GM10847 (cell line): ENCODE results near the gene PTPRT.

Experiments
- POLR2A ChIP-seq: IDR thresholded peaks from 2 replicates; pipeline ENCODE4 v1.6.1; 2011; ENCODE audit not compliant: insufficient read length; ENCODE audit errors: extremely low read depth

Gene PTPRT

DNA sequence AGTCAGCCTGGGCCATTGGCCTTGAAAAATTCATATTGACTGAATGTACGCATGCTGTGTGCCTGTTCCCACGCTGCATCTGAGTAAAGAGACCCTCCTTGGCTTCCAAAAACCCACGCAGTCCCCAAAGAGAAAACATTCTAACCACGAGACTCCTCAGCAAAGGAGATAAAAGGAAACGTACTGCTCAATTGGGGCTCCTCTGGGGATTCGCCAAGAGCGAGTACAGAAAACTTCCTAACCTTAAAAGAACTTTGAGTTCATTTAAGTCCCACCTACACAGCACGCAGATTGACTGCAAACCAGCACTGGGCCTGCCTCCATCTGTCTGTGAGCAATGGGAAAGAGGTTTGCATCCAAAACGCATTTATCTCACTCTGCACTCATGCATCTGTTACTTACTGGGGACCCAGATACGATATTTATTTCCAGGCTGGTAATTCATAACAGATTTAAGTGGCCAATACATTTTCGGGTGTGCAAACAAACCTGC is 1065.7 kb downstream of the PTPRT start:
- no peak for TF ChIP-seq POLR2A

GRCh38 chr20:42118409-42119125 is 1071.1 kb downstream of the PTPRT start:
- TF ChIP-seq POLR2A = no peak

DNA sequence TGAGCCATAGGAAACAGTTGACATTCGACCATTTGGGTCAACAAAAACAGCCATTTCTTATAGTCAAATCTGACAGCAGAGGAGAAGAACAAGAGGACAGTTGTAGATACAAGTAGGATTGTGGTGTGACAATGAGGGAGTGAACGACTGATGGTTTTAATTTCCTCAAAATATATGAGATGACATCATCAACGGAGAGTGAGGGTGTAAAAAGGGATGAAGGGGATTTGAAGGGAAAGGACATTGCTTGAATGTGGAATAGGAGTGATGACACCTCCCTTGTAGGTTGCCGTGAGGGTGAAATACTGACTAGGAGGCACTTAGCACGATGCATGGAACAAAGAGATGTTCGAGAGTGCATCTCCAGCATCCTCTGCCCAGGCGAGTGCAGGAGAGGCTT is 1071.7 kb downstream of the PTPRT start:
- TF ChIP-seq POLR2A = no peak

GRCh38 chr20:42113236-42113635 is 1076.5 kb downstream of the PTPRT start:
- TF ChIP-seq POLR2A = no peak

DNA sequence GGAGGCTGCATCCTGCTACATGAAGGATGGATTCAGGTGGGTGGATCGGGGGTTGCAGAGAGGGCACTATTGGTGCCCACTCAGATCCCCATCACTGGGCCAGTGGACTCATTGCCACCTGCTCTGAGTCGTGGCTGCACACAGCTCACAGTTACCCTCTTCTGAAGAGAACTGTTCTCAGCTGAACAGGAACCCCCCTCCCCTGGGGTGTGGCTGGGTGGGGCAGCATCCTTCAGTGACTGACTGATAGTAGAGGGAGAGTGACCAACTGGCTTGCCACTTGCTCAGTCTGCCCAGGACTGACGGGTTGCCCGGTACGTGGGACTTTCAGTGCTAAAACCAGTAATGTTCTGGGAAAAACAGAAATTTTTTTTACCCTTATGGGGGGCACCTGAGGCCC is 1077.5 kb downstream of the PTPRT start:
- no peak for TF ChIP-seq POLR2A

GRCh38 chr20:42111349-42111748 is 1078.4 kb downstream of the PTPRT start:
- no peak for TF ChIP-seq POLR2A

DNA sequence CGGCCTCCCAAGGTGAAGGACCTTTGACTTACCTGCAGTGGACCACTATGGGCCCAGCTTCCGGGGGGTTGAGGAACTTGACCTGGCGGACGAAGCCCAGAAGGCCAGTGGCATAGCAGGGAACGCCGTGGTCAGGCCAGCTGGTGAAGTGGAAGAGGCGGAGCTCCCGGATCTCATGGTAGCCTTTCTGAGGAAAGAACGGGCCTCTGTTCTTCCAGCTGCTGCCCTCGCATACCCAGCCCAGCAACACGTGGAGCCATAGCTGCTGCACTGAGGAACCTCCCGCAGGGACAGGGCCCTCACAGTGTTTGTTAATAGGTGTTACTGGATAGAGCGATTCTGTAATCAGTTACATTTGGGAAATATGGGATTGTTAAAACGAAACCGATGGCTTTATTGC is 1079.4 kb downstream of the PTPRT start:
- TF ChIP-seq POLR2A = no peak

DNA sequence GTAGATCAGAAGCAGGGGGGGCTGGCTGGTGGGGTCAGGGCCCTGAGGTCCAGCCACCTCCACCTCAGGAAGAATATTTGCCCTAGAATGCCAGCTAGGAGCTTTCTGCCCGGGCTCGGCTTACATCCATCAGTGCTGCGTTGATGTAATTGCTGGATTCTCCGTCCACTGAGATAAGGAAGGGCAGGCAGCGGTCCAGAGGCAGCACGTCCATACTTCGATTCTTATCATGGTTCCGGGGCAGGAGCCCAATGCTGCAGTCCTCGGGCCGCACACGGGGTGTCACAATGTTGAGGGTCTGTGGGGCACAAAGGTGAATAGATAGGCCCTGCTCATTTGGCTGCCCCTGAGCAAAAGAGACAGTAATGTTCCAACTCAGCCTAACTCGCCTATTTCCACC is 1087.7 kb downstream of the PTPRT start:
- no peak for TF ChIP-seq POLR2A

DNA sequence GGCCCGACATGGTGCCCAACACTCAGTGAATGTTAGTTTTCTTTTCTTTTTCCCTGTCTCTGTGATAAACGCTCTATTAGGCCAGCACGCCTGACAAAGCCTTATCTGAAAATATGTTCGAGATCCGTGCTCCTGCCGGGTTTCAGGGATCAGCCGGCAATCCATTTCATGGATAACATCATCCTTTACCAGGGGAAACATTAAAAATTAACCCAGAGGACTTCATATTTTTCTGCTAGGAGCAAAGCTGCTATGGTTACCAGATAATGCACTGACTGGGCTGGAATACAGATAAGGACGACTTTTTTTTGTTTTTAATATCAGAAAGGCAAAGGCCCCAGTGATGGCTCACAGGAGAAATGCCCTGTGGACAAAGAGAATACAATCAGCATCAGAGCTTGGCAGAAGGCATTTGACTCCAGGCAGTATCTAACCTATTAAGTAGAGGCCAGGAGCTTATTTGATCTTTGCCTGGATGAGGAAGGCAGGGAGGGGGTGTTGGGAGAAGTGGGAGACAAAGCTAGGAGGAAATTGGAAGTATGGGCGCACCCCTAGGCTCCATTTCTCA is 1089.5 kb downstream of the PTPRT start:
- TF ChIP-seq POLR2A = no peak

GRCh38 chr20:42099101-42099500 is 1090.6 kb downstream of the PTPRT start:
- no peak for TF ChIP-seq POLR2A

GRCh38 chr20:42098418-42098817 is 1091.3 kb downstream of the PTPRT start:
- TF ChIP-seq POLR2A = no peak

- TF ChIP-seq POLR2A = no peak
Observed at GRCh38 chr20:42097741-42098140, 1092.0 kb downstream of the PTPRT start.

DNA sequence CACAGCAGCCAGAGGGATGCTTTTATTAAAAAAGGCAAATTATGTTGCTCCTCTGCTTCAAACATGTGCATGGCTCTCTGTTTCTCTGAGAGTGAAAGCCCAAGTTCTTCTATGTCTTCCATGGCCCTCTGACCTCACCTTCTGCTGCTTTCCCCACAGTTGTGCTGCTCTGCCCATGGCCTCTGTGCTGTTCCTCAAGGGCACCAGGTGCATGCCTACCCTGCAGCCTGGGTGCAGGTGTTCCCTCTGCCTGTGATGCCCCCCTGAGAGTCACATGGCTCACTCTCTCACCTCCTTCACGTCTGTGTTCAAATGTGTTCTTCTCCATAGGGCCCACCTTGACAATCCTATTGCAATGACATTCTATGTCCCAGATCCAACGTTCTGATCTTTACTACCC is 1094.5 kb downstream of the PTPRT start:
- TF ChIP-seq POLR2A = no peak

GRCh38 chr20:42093542-42094440 is 1095.9 kb downstream of the PTPRT start:
- no peak for TF ChIP-seq POLR2A

GRCh38 chr20:42093041-42093440 is 1096.7 kb downstream of the PTPRT start:
- no peak for TF ChIP-seq POLR2A

DNA sequence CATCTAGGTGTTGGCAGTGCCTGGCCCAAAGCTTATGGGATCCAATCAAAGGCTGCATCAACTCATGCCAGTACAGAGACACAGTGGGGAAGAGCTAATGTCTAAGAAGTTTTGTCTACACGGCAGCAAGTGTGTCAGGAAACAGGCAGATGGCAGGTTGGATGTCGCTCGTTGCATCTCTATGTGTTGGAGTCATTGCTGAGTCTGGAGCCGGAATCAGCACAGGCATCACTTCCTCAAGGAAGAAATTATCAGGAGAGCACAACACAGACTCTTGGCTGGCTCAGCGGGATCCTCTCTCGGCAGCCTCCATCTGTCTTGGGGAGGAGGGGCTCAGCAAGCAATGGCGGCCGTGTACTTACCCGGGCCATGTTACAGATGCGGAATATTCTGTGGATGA is 1104.3 kb downstream of the PTPRT start:
- TF ChIP-seq POLR2A = no peak

DNA sequence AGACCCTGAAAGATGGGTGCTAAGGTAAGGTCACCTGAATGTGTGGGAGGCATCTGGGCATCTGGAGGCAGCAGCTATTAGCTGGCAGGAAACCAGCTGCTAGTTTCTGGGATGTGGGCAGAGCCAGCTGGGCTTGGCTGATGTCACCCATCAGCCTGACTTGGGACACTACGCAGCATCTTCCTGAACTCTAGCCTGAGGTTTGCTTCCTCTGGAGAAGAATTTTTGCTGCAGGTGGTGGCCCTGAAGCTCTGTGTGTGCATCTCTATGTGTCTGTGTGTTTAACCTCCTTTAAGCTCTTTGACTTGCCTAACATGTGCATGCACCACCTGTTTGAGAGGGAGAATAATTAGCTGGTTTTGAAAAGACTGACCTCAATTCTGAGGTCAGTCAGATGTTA is 1106.4 kb downstream of the PTPRT start:
- no peak for TF ChIP-seq POLR2A

GRCh38 chr20:42082611-42083010 is 1107.1 kb downstream of the PTPRT start:
- TF ChIP-seq POLR2A = no peak
